ENCODE measurements around the gene ANK3. TPM values are rescaled to one million over a fixed set of nuclear protein-coding genes. Genes with fewer than 3 reads are reported as not detected.

Gene ANK3
- total RNA-seq, 1 donor from 2014 or later: 87.6 TPM

- Mint-ChIP-seq H3K27ac (peak overlapping the region; percentile 90), H3K9me3 (ENCODE audit: low read depth) (no peaks in the 10 kb centered on the region), H3K4me1 (ENCODE audit: low read depth) (peaks cover 30% of the 10 kb centered on the region), H3K27me3 (no peaks in the 10 kb centered on the region), H3K36me3 (ENCODE audit: insufficient read depth) (peaks cover 3% of the 10 kb centered on the region), H3K4me3 (ENCODE audit: low read depth) (peak overlapping the region; percentile 10)
- TF ChIP-seq, protein P1, sequence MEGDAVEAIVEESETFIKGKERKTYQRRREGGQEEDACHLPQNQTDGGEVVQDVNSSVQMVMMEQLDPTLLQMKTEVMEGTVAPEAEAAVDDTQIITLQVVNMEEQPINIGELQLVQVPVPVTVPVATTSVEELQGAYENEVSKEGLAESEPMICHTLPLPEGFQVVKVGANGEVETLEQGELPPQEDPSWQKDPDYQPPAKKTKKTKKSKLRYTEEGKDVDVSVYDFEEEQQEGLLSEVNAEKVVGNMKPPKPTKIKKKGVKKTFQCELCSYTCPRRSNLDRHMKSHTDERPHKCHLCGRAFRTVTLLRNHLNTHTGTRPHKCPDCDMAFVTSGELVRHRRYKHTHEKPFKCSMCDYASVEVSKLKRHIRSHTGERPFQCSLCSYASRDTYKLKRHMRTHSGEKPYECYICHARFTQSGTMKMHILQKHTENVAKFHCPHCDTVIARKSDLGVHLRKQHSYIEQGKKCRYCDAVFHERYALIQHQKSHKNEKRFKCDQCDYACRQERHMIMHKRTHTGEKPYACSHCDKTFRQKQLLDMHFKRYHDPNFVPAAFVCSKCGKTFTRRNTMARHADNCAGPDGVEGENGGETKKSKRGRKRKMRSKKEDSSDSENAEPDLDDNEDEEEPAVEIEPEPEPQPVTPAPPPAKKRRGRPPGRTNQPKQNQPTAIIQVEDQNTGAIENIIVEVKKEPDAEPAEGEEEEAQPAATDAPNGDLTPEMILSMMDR (IDR thresholded peaks at IDR 0.05; ENCODE audit: unreplicated experiment): no peak
- DNase-seq (ENCODE audit: low spot score, unreplicated experiment): no peak
Measured at GRCh38 chr10:60282771-60283353, 106.8 kb downstream of the ANK3 start.

DNA sequence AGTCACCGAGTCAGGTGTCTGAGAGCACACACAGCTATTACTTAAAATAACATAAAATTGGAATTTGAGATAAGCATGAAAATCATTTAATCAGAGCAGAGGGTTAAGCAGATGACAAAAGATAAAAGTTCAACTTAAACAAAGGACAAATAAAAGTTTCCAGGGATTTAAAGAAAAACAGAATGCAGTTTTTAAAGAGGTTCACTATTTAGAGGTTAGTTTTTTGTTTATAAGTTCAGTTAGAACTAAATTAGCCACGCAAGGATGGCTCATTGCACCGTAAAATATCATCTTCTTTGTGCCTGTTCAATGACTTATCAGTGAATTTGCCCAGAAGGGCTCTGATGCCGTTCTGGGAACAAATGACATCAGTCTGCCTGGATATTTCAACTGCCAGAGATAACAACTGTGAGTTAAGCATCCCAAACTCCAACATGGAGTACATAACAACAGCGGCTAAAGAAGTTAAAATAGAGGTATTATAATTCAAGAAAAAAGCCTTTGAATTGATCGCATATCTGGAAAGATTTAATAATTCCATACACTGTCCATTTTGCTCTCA, 107.8 kb downstream of the ANK3 start:
- no peak for DNase-seq (ENCODE audit: low spot score, unreplicated experiment)
- Mint-ChIP-seq H3K4me1 (ENCODE audit: low read depth) (peaks cover 32% of the 10 kb centered on the region), H3K36me3 (ENCODE audit: insufficient read depth) (peaks cover 5% of the 10 kb centered on the region), H3K27me3 (no peaks in the 10 kb centered on the region), H3K4me3 (ENCODE audit: low read depth) (no peak overlapping the region), H3K27ac (no peak overlapping the region), H3K9me3 (ENCODE audit: low read depth) (no peaks in the 10 kb centered on the region)
- TF ChIP-seq, protein P1 (IDR thresholded peaks at IDR 0.05; ENCODE audit: unreplicated experiment): no peak

- Mint-ChIP-seq H3K27ac (no peak overlapping the region), H3K4me1 (ENCODE audit: low read depth) (peaks cover 32% of the 10 kb centered on the region), H3K36me3 (ENCODE audit: insufficient read depth) (peaks cover 5% of the 10 kb centered on the region), H3K4me3 (ENCODE audit: low read depth) (no peak overlapping the region), H3K27me3 (no peaks in the 10 kb centered on the region), H3K9me3 (ENCODE audit: low read depth) (no peaks in the 10 kb centered on the region)
- TF ChIP-seq, protein P1 (IDR thresholded peaks at IDR 0.05; ENCODE audit: unreplicated experiment): no peak
- no peak for DNase-seq (ENCODE audit: low spot score, unreplicated experiment)
Measured at GRCh38 chr10:60281331-60281730, 108.3 kb downstream of the ANK3 start.

- Mint-ChIP-seq H3K27ac (no peak overlapping the region), H3K9me3 (ENCODE audit: low read depth) (no peaks in the 10 kb centered on the region), H3K4me1 (ENCODE audit: low read depth) (peaks cover 31% of the 10 kb centered on the region), H3K36me3 (ENCODE audit: insufficient read depth) (peaks cover 5% of the 10 kb centered on the region), H3K27me3 (no peaks in the 10 kb centered on the region), H3K4me3 (ENCODE audit: low read depth) (no peak overlapping the region)
- DNase-seq (ENCODE audit: low spot score, unreplicated experiment): no peak
- TF ChIP-seq, protein P1 (IDR thresholded peaks at IDR 0.05; ENCODE audit: unreplicated experiment): no peak
Measured at GRCh38 chr10:60280475-60280874, 109.2 kb downstream of the ANK3 start.

GRCh38 chr10:60277656-60278055, 112.0 kb downstream of the ANK3 start:
- TF ChIP-seq, protein P1 (IDR thresholded peaks at IDR 0.05; ENCODE audit: unreplicated experiment): no peak
- no peak for DNase-seq (ENCODE audit: low spot score, unreplicated experiment)
- Mint-ChIP-seq H3K4me1 (ENCODE audit: low read depth) (peaks cover 17% of the 10 kb centered on the region), H3K9me3 (ENCODE audit: low read depth) (no peaks in the 10 kb centered on the region), H3K27ac (no peak overlapping the region), H3K36me3 (ENCODE audit: insufficient read depth) (peaks cover 11% of the 10 kb centered on the region), H3K4me3 (ENCODE audit: low read depth) (no peak overlapping the region), H3K27me3 (no peaks in the 10 kb centered on the region)
